GM12878 (cell line): ENCODE results near the gene CDKN2B-AS1. TPM values are rescaled to one million over a fixed set of nuclear protein-coding genes. Genes with fewer than 3 reads are reported as not detected.
A peak's percentile ranks its signal among the peaks of the same experiment; 100 is the strongest.

Source experiments
- BACH1 ChIP-seq: fragments of 450-650 bp; IDR thresholded peaks from 2 replicates; pipeline ENCODE4 v1.6.1; 2017; ENCODE audit warnings: mild to moderate bottlenecking, borderline replicate concordance
- BCL11A ChIP-seq: IDR thresholded peaks from 2 replicates; pipeline ENCODE4 v1.6.1; 2011; ENCODE audit warnings: low read depth, low read length
- BHLHE40 ChIP-seq, 2 experiments: fragments of 450-650 bp in 1 of 2; IDR thresholded peaks; 2 replicates each; pipeline ENCODE4 v1.6.1; 2011 to 2017; ENCODE audit warnings: low read depth in 2 of 2, borderline replicate concordance in 1 of 2, improper control_type of control experiment in 1 of 2, low read length in 1 of 2, mild to moderate bottlenecking in 1 of 2
- BMI1 ChIP-seq: fragments of 450-650 bp; IDR thresholded peaks from 2 replicates; pipeline ENCODE4 v1.6.1; 2016; ENCODE audit warnings: mild to moderate bottlenecking, moderate library complexity, borderline replicate concordance
- BRCA1 ChIP-seq: IDR thresholded peaks from 2 replicates; pipeline ENCODE4 v1.6.1; 2011; ENCODE audit warnings: low read depth, low read length, improper control_type of control experiment
- CBFB ChIP-seq: IDR thresholded peaks from 2 replicates; pipeline ENCODE4 v1.6.1; 2016; ENCODE audit warnings: antibody characterized with exemption, low read depth
- CBX5 ChIP-seq: sonication (generic); IDR thresholded peaks from 2 replicates; pipeline ENCODE4 v1.6.1; 2016; ENCODE audit warnings: low read depth, moderate library complexity, mild to moderate bottlenecking, inconsistent platforms
- CEBPB ChIP-seq, 2 experiments: fragments of 150-350 bp in 1 of 2; IDR thresholded peaks; 2 replicates each; pipeline ENCODE4 v1.6.1; 2012 to 2014; ENCODE audit warnings: low read depth in 2 of 2, low read length in 2 of 2, borderline replicate concordance in 1 of 2, inconsistent platforms in 1 of 2
- CHD2 ChIP-seq: IDR thresholded peaks from 2 replicates; pipeline ENCODE4 v1.6.1; 2011; ENCODE audit warnings: low read depth, low read length, improper control_type of control experiment, borderline replicate concordance
- ESRRA ChIP-seq: IDR thresholded peaks from 2 replicates; pipeline ENCODE4 v1.6.1; 2012; ENCODE audit warnings: mild to moderate bottlenecking, low read length, improper control_type of control experiment
- ETV6 ChIP-seq, 2 experiments: fragments of 450-650 bp in 1 of 2; IDR thresholded peaks in 1 of 2; conservative IDR thresholded peaks in 1 of 2; 2 replicates each; pipeline ENCODE4 v1.6.1; 2014; ENCODE audit warnings: antibody characterized with exemption in 1 of 2, borderline replicate concordance in 1 of 2, low read depth in 1 of 2, mild to moderate bottlenecking in 1 of 2, moderate library complexity in 1 of 2
- IKZF1 ChIP-seq: fragments of 450-650 bp; conservative IDR thresholded peaks from 2 replicates; pipeline ENCODE4 v1.6.1; 2017; ENCODE audit warnings: antibody characterized with exemption, mild to moderate bottlenecking
- IKZF2 ChIP-seq, 2 experiments: fragments of 450-650 bp; IDR thresholded peaks; 2 replicates each; pipeline ENCODE4 v1.6.1; 2017; ENCODE audit warnings: mild to moderate bottlenecking in 2 of 2, moderate library complexity in 2 of 2
- IRF5 ChIP-seq: fragments of 450-650 bp; IDR thresholded peaks from 2 replicates; pipeline ENCODE4 v1.6.1; 2017; ENCODE audit warnings: borderline replicate concordance
- LARP7 ChIP-seq: fragments of 450-650 bp; IDR thresholded peaks from 2 replicates; pipeline ENCODE4 v1.6.1; 2017; ENCODE audit warnings: mild to moderate bottlenecking
- MYB ChIP-seq: fragments of 150-350 bp; IDR thresholded peaks from 2 replicates; pipeline ENCODE4 v1.6.1; 2014; ENCODE audit warnings: mild to moderate bottlenecking, low read depth, low read length, borderline replicate concordance
- NRF1 ChIP-seq: conservative IDR thresholded peaks from 2 replicates; pipeline ENCODE4 v1.6.1; 2011; ENCODE audit warnings: mild to moderate bottlenecking, low read depth, low read length, improper control_type of control experiment
- PAX5 ChIP-seq: IDR thresholded peaks from 2 replicates; pipeline ENCODE4 v1.6.1; 2011; ENCODE audit warnings: low read depth, low read length, borderline replicate concordance
- POU2F2 ChIP-seq: IDR thresholded peaks from 3 replicates; pipeline ENCODE4 v1.6.1; 2011; ENCODE audit warnings: low read depth, mild to moderate bottlenecking, low read length, borderline replicate concordance
- RAD51 ChIP-seq: fragments of 450-650 bp; IDR thresholded peaks from 2 replicates; pipeline ENCODE4 v1.6.1; 2016; ENCODE audit warnings: moderate library complexity, mild to moderate bottlenecking, inconsistent platforms
- RB1 ChIP-seq: fragments of 450-650 bp; formaldehyde crosslinking; IDR thresholded peaks from 2 replicates; pipeline ENCODE4 v1.6.1; 2017; ENCODE audit warnings: mild to moderate bottlenecking, borderline replicate concordance
- RBBP5 ChIP-seq: fragments of 200-600 bp; sonication (generic); conservative IDR thresholded peaks from 2 replicates; pipeline ENCODE4 v1.6.1; 2016
- SMC3 ChIP-seq: IDR thresholded peaks from 2 replicates; pipeline ENCODE4 v1.6.1; 2011; ENCODE audit warnings: low read length, improper control_type of control experiment, borderline replicate concordance
- SPI1 ChIP-seq: IDR thresholded peaks from 2 replicates; pipeline ENCODE4 v1.6.1; 2011; ENCODE audit warnings: low read depth, mild to moderate bottlenecking, low read length, moderate library complexity, borderline replicate concordance; ENCODE audit not compliant: insufficient read depth
- SREBF2 ChIP-seq: IDR thresholded peaks from 2 replicates; pipeline ENCODE4 v1.6.1; 2012; ENCODE audit warnings: mild to moderate bottlenecking, low read length
- ZBED1 ChIP-seq: IDR thresholded peaks from 2 replicates; pipeline ENCODE4 v1.6.1; 2016; ENCODE audit warnings: borderline replicate concordance
- ZNF24 ChIP-seq: fragments of 450-650 bp; IDR thresholded peaks from 2 replicates; pipeline ENCODE4 v1.6.1; 2017; ENCODE audit warnings: antibody characterized with exemption, mild to moderate bottlenecking
- ZSCAN29 ChIP-seq: fragments of 450-650 bp; IDR thresholded peaks from 2 replicates; pipeline ENCODE4 v1.6.1; 2017; ENCODE audit warnings: mild to moderate bottlenecking, moderate library complexity
- polyA plus RNA-seq, 11 experiments: library from polyadenylated mRNA; depleted of rRNA in 4 of 11; unstranded in 6 of 11; stranded (reverse) in 5 of 11; fragments of >200 nt; fragmentation: Nextera tagmentation in 4 of 11; fragmentation: Illumina TruSeq in 1 of 11; extraction: Ambion mirVana in 4 of 11; extraction: Trizol in 1 of 11; gene quantifications; 1 replicate in 1 of 11; 2 replicates in 10 of 11; pipeline versions ENCODE4 v1.2.1 to v1.2.3, GENCODE V29; 2011 to 2016; ENCODE audit warnings: inconsistent platforms in 2 of 11, missing spikeins in 2 of 11, low read depth in 1 of 11
- total RNA-seq, 4 experiments: library from RNA; depleted of rRNA in 3 of 4; stranded (reverse); fragments of >200 nt in 3 of 4; fragmentation: Illumina TruSeq in 1 of 4; extraction: Trizol in 1 of 4; gene quantifications; 2 replicates each; pipeline versions ENCODE4 v1.2.1 to v1.2.3, GENCODE V29; 2013 to 2021
- TF ChIP-seq, protein P1 (sequence below): IDR thresholded peaks from 2 replicates; pipeline ENCODE4 v1.6.1; 2012; ENCODE audit warnings: low read length, inconsistent platforms

The CDKN2B-AS1 gene
- total and polyA plus RNA-seq, 10 of the 15 experiments (the other 5 are each of a cell fraction or from before 2014, with no cell fraction given) = 0.22 to 2.2 (median 1.0) TPM; not detected in 1

DNA sequence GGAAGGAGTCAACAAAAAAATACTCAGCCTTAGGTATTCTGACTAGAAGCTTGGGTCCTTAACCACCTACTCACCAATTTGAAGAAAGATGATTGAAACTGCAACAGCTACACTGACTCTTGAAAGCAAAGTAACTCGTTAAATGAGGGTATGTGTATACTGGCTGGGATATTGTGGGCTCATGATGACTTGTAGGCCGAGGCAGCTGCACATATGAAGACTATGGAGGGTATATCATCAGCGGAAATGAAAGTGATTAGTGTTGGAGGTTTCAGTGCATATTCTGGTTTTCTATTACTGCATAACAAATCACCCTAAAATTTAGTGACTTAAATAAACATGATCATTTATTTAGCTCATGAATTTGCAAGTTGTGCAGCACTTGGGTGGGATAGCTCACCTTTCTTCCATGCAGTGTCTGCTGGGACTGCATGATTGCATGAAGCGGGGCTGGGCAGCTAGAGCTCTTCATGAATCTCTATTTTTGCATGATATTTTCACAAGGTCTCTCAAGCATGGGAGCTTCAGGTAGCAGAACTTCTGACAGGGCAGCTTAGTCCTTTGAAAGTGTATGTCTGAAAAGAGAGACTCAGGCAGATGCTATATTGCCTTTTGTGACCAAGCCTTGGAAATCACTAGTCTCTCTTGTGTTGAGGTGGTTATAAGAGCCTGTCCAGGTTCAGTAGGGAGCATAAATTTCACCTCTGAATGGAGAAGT is 110.6 kb downstream of the CDKN2B-AS1 start (continued):
- TF ChIP-seq LARP7 (no peak), IKZF2 (IDR thresholded peaks at IDR 0.05) (no peak), BCL11A (peak; percentile 91), SMC3 (no peak), POU2F2 (peak; percentile 63; the same call in 2 of the 3 replicates), IKZF1 (no peak), BMI1 (no peak), PAX5 (peak; percentile 94), RAD51 (no peak), NRF1 (no peak), SPI1 (0 out of 2 replicates have a peak, but pooled peaks have one; percentile 30), IRF5 (no peak), RBBP5 (no peak), BACH1 (no peak), MYB (no peak), CHD2 (no peak), CBFB (0 out of 2 replicates have a peak, but pooled peaks have one; percentile 26), ZNF24 (no peak), SREBF2 (no peak), ETV6 (conservative IDR thresholded peaks at IDR 0.05 in 1 of 2, IDR thresholded peaks at IDR 0.05 in 1 of 2; ENCODE audit: borderline replicate concordance in 1 of 2, low read depth in 1 of 2) (peak in 1 of 2 experiments; percentile 84; a peak in 1 of 4 replicates), BHLHE40 (IDR thresholded peaks at IDR 0.05; ENCODE audit: borderline replicate concordance in 1 of 2, low read depth in 2 of 2, low read length in 1 of 2) (no peak), RB1 (no peak), ZBED1 (peak; percentile 92; the same call in 1 of the 2 replicates), CEBPB (IDR thresholded peaks at IDR 0.05; ENCODE audit: borderline replicate concordance in 1 of 2, low read depth in 2 of 2, low read length in 2 of 2) (0 out of 4 replicates have a peak, but pooled peaks of 1 of the 2 experiments have one; percentile 52), ZSCAN29 (no peak), BRCA1 (no peak), CBX5 (peak; percentile 76; the same call in 1 of the 2 replicates), ESRRA (no peak)
- TF ChIP-seq, protein P1, sequence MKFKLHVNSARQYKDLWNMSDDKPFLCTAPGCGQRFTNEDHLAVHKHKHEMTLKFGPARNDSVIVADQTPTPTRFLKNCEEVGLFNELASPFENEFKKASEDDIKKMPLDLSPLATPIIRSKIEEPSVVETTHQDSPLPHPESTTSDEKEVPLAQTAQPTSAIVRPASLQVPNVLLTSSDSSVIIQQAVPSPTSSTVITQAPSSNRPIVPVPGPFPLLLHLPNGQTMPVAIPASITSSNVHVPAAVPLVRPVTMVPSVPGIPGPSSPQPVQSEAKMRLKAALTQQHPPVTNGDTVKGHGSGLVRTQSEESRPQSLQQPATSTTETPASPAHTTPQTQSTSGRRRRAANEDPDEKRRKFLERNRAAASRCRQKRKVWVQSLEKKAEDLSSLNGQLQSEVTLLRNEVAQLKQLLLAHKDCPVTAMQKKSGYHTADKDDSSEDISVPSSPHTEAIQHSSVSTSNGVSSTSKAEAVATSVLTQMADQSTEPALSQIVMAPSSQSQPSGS = peak; percentile 95
